Activated naive CD4-positive, alpha-beta T cell treated with anti-CD3 and anti-CD28 coated beads, Interleukin-2, amount 50 U/mL, for 24 hours (primary cell): ENCODE measurements around the gene ALOX12B.
"Not testable (repeated sequence)": the region's sequence is repeated elsewhere in the genome, so short reads cannot be mapped to it uniquely, and the experiment has no call there.

ENCODE experiments used
- H3K27ac Mint-ChIP-seq: one replicate; pipeline ENCODE4 v1.8.0; 2021; ENCODE audit warnings: mild to moderate bottlenecking, mixed read lengths
- H3K27me3 Mint-ChIP-seq: one replicate; pipeline ENCODE4 v1.8.0; 2021; ENCODE audit warnings: mixed read lengths
- H3K36me3 Mint-ChIP-seq: one replicate; pipeline ENCODE4 v1.8.0; 2021; ENCODE audit warnings: mixed read lengths
- H3K4me1 Mint-ChIP-seq: one replicate; pipeline ENCODE4 v1.8.0; 2021; ENCODE audit warnings: mixed read lengths
- H3K4me3 Mint-ChIP-seq: one replicate; pipeline ENCODE4 v1.8.0; 2021; ENCODE audit warnings: mild to moderate bottlenecking, mixed read lengths
- H3K9me3 Mint-ChIP-seq: one replicate; pipeline ENCODE4 v1.8.0; 2021; ENCODE audit warnings: mixed read lengths

ALOX12B gene

GRCh38 chr17:8066841-8067775 lies 20.4 kb downstream of the ALOX12B start:
- no peaks in the 10 kb centered on the region for H3K36me3 Mint-ChIP-seq
- H3K27ac Mint-ChIP-seq, result no peak overlapping the region
- peaks cover 16% of the 10 kb centered on the region for H3K27me3 Mint-ChIP-seq
- H3K4me1 Mint-ChIP-seq, result no peaks in the 10 kb centered on the region
- no peaks in the 10 kb centered on the region for H3K9me3 Mint-ChIP-seq
- no peak overlapping the region for H3K4me3 Mint-ChIP-seq

- H3K36me3 Mint-ChIP-seq, result no peaks in the 10 kb centered on the region
- no peaks in the 10 kb centered on the region for H3K9me3 Mint-ChIP-seq
- peaks cover 30% of the 10 kb centered on the region for H3K27me3 Mint-ChIP-seq
- no peaks in the 10 kb centered on the region for H3K4me1 Mint-ChIP-seq
- H3K27ac Mint-ChIP-seq, result no peak overlapping the region
- H3K4me3 Mint-ChIP-seq, result no peak overlapping the region
Observed at GRCh38 chr17:8064561-8065019, 22.9 kb downstream of the ALOX12B start.

GRCh38 chr17:8063761-8064534 lies 23.6 kb downstream of the ALOX12B start:
- H3K27ac Mint-ChIP-seq, result no peak overlapping the region
- H3K36me3 Mint-ChIP-seq, result no peaks in the 10 kb centered on the region
- H3K27me3 Mint-ChIP-seq, result peaks cover 32% of the 10 kb centered on the region
- no peaks in the 10 kb centered on the region for H3K9me3 Mint-ChIP-seq
- H3K4me1 Mint-ChIP-seq, result no peaks in the 10 kb centered on the region
- H3K4me3 Mint-ChIP-seq, result no peak overlapping the region

GRCh38 chr17:8062807-8063483 lies 24.6 kb downstream of the ALOX12B start:
- no peaks in the 10 kb centered on the region for H3K4me1 Mint-ChIP-seq
- peaks cover 36% of the 10 kb centered on the region for H3K27me3 Mint-ChIP-seq
- no peak overlapping the region for H3K27ac Mint-ChIP-seq
- no peak overlapping the region for H3K4me3 Mint-ChIP-seq
- H3K36me3 Mint-ChIP-seq, result no peaks in the 10 kb centered on the region
- no peaks in the 10 kb centered on the region for H3K9me3 Mint-ChIP-seq

- Mint-ChIP-seq H3K9me3 (no peaks in the 10 kb centered on the region), H3K27ac (no peak overlapping the region), H3K27me3 (peaks cover 39% of the 10 kb centered on the region), H3K4me1 (no peaks in the 10 kb centered on the region), H3K36me3 (no peaks in the 10 kb centered on the region), H3K4me3 (no peak overlapping the region)
Observed at GRCh38 chr17:8062435-8062806, 25.1 kb downstream of the ALOX12B start.

GRCh38 chr17:8061851-8062250 lies 25.7 kb downstream of the ALOX12B start:
- not testable (repeated sequence) for H3K4me1 Mint-ChIP-seq, H3K27ac Mint-ChIP-seq, H3K4me3 Mint-ChIP-seq, H3K36me3 Mint-ChIP-seq, H3K9me3 Mint-ChIP-seq
- peaks cover 40% of the 10 kb centered on the region for H3K27me3 Mint-ChIP-seq

- Mint-ChIP-seq H3K9me3 (no peaks in the 10 kb centered on the region), H3K4me3 (no peak overlapping the region), H3K27me3 (peaks cover 42% of the 10 kb centered on the region), H3K4me1 (peaks cover 4% of the 10 kb centered on the region), H3K36me3 (no peaks in the 10 kb centered on the region), H3K27ac (peak overlapping the region; percentile 46)
Observed at GRCh38 chr17:8060274-8060673, 27.2 kb downstream of the ALOX12B start.

GRCh38 chr17:8059131-8059530 lies 28.4 kb downstream of the ALOX12B start:
- Mint-ChIP-seq H3K27me3 (peaks cover 42% of the 10 kb centered on the region), H3K36me3 (no peaks in the 10 kb centered on the region), H3K9me3 (no peaks in the 10 kb centered on the region), H3K4me3 (no peak overlapping the region), H3K27ac (no peak overlapping the region), H3K4me1 (peaks cover 4% of the 10 kb centered on the region)

- no peaks in the 10 kb centered on the region for H3K9me3 Mint-ChIP-seq
- peaks cover 36% of the 10 kb centered on the region for H3K27me3 Mint-ChIP-seq
- H3K4me3 Mint-ChIP-seq, result no peak overlapping the region
- H3K27ac Mint-ChIP-seq, result peak overlapping the region; percentile 62
- peaks cover 4% of the 10 kb centered on the region for H3K4me1 Mint-ChIP-seq
- H3K36me3 Mint-ChIP-seq, result no peaks in the 10 kb centered on the region
Observed at GRCh38 chr17:8057691-8058114, 29.8 kb downstream of the ALOX12B start.

- Mint-ChIP-seq H3K36me3 (no peaks in the 10 kb centered on the region), H3K9me3 (no peaks in the 10 kb centered on the region), H3K27ac (no peak overlapping the region), H3K27me3 (peaks cover 31% of the 10 kb centered on the region), H3K4me1 (peaks cover 4% of the 10 kb centered on the region), H3K4me3 (no peak overlapping the region)
Observed at GRCh38 chr17:8056976-8057625, 30.4 kb downstream of the ALOX12B start.

- Mint-ChIP-seq H3K36me3 (no peaks in the 10 kb centered on the region), H3K27me3 (peaks cover 25% of the 10 kb centered on the region), H3K27ac (no peak overlapping the region), H3K9me3 (no peaks in the 10 kb centered on the region), H3K4me1 (peaks cover 4% of the 10 kb centered on the region), H3K4me3 (no peak overlapping the region)
Observed at GRCh38 chr17:8056232-8056975, 31.1 kb downstream of the ALOX12B start.

GRCh38 chr17:8055851-8056231 lies 31.7 kb downstream of the ALOX12B start:
- no peaks in the 10 kb centered on the region for H3K9me3 Mint-ChIP-seq
- H3K27ac Mint-ChIP-seq, result peak overlapping the region; percentile 47
- peaks cover 19% of the 10 kb centered on the region for H3K27me3 Mint-ChIP-seq
- H3K4me1 Mint-ChIP-seq, result peaks cover 4% of the 10 kb centered on the region
- H3K36me3 Mint-ChIP-seq, result no peaks in the 10 kb centered on the region
- no peak overlapping the region for H3K4me3 Mint-ChIP-seq

GRCh38 chr17:8053600-8053999 lies 33.9 kb downstream of the ALOX12B start:
- Mint-ChIP-seq H3K36me3 (no peaks in the 10 kb centered on the region), H3K27ac (no peak overlapping the region), H3K27me3 (peaks cover 7% of the 10 kb centered on the region), H3K9me3 (no peaks in the 10 kb centered on the region), H3K4me1 (peaks cover 4% of the 10 kb centered on the region), H3K4me3 (no peak overlapping the region)

- Mint-ChIP-seq H3K4me3 (no peak overlapping the region), H3K9me3 (no peaks in the 10 kb centered on the region), H3K4me1 (peaks cover 4% of the 10 kb centered on the region), H3K36me3 (no peaks in the 10 kb centered on the region), H3K27ac (no peak overlapping the region), H3K27me3 (peaks cover 3% of the 10 kb centered on the region)
Observed at GRCh38 chr17:8052256-8053252, 35.0 kb downstream of the ALOX12B start.
